HepG2 (cell line): ENCODE data around the gene SLCO3A1.

Experiments
- HIC2 ChIP-seq: sonication (generic); formaldehyde crosslinking; IDR thresholded peaks from 2 replicates; pipeline ENCODE4 v1.9.0; 2022; ENCODE audit warnings: low read depth, missing genetic modification reagents
- IRF9 ChIP-seq: sonication (generic); formaldehyde crosslinking; IDR thresholded peaks from 2 replicates; pipeline ENCODE4 v1.8.0; 2022; ENCODE audit warnings: missing genetic modification reagents, mild to moderate bottlenecking, borderline replicate concordance
- MEIS1 ChIP-seq: sonication (generic); formaldehyde crosslinking; IDR thresholded peaks from 2 replicates; pipeline ENCODE4 v1.9.0; 2021; ENCODE audit warnings: mild to moderate bottlenecking, missing genetic modification reagents, moderate library complexity, borderline replicate concordance
- TEAD2 ChIP-seq: sonication (generic); formaldehyde crosslinking; IDR thresholded peaks from 2 replicates; pipeline ENCODE4 v1.9.0; 2021; ENCODE audit warnings: missing genetic modification reagents
- ZNF121 ChIP-seq: sonication (generic); formaldehyde crosslinking; IDR thresholded peaks from 2 replicates; pipeline ENCODE4 v1.5.0; 2020; ENCODE audit warnings: mild to moderate bottlenecking, missing genetic modification reagents
- ZNF850 ChIP-seq: sonication (generic); formaldehyde crosslinking; conservative IDR thresholded peaks from 2 replicates; pipeline ENCODE4 v1.9.0; 2021; ENCODE audit warnings: mild to moderate bottlenecking, missing genetic modification reagents
- TF ChIP-seq, protein P1 (sequence below): sonication (generic); formaldehyde crosslinking; IDR thresholded peaks from 2 replicates; pipeline ENCODE4 v1.5.0; 2020; ENCODE audit warnings: mild to moderate bottlenecking, missing genetic modification reagents, moderate library complexity
- TF ChIP-seq, protein P2 (sequence below): sonication (generic); formaldehyde crosslinking; IDR thresholded peaks from 2 replicates; pipeline ENCODE4 v1.5.1; 2020; ENCODE audit warnings: mild to moderate bottlenecking, missing genetic modification reagents, borderline replicate concordance
- TF ChIP-seq, protein P3 (sequence below): sonication (generic); formaldehyde crosslinking; IDR thresholded peaks from 2 replicates; pipeline ENCODE4 v1.4.0; 2020; ENCODE audit warnings: missing genetic modification reagents

GRCh38 chr15:91992945-91993344 lies 139.4 kb downstream of the SLCO3A1 start:
- TF ChIP-seq IRF9 (no peak), ZNF850 (CRISPR knock-in tag) (no peak), ZNF121 (CRISPR knock-in tag) (no peak), TEAD2 (CRISPR knock-in tag) (no peak), HIC2 (CRISPR knock-in tag) (no peak), MEIS1 (no peak)
- TF ChIP-seq, protein P1, sequence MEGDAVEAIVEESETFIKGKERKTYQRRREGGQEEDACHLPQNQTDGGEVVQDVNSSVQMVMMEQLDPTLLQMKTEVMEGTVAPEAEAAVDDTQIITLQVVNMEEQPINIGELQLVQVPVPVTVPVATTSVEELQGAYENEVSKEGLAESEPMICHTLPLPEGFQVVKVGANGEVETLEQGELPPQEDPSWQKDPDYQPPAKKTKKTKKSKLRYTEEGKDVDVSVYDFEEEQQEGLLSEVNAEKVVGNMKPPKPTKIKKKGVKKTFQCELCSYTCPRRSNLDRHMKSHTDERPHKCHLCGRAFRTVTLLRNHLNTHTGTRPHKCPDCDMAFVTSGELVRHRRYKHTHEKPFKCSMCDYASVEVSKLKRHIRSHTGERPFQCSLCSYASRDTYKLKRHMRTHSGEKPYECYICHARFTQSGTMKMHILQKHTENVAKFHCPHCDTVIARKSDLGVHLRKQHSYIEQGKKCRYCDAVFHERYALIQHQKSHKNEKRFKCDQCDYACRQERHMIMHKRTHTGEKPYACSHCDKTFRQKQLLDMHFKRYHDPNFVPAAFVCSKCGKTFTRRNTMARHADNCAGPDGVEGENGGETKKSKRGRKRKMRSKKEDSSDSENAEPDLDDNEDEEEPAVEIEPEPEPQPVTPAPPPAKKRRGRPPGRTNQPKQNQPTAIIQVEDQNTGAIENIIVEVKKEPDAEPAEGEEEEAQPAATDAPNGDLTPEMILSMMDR (CRISPR knock-in tag): no peak
- TF ChIP-seq, protein P2, sequence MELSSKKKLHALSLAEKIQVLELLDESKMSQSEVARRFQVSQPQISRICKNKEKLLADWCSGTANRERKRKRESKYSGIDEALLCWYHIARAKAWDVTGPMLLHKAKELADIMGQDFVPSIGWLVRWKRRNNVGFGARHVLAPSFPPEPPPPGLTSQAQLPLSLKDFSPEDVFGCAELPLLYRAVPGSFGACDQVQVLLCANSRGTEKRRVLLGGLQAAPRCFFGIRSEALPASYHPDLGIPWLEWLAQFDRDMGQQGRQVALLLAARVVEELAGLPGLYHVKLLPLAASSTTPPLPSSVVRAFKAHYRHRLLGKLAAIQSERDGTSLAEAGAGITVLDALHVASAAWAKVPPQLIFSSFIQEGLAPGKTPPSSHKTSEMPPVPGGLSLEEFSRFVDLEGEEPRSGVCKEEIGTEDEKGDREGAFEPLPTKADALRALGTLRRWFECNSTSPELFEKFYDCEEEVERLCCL (CRISPR knock-in tag): no peak
- TF ChIP-seq, protein P3, sequence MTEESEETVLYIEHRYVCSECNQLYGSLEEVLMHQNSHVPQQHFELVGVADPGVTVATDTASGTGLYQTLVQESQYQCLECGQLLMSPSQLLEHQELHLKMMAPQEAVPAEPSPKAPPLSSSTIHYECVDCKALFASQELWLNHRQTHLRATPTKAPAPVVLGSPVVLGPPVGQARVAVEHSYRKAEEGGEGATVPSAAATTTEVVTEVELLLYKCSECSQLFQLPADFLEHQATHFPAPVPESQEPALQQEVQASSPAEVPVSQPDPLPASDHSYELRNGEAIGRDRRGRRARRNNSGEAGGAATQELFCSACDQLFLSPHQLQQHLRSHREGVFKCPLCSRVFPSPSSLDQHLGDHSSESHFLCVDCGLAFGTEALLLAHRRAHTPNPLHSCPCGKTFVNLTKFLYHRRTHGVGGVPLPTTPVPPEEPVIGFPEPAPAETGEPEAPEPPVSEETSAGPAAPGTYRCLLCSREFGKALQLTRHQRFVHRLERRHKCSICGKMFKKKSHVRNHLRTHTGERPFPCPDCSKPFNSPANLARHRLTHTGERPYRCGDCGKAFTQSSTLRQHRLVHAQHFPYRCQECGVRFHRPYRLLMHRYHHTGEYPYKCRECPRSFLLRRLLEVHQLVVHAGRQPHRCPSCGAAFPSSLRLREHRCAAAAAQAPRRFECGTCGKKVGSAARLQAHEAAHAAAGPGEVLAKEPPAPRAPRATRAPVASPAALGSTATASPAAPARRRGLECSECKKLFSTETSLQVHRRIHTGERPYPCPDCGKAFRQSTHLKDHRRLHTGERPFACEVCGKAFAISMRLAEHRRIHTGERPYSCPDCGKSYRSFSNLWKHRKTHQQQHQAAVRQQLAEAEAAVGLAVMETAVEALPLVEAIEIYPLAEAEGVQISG (CRISPR knock-in tag): no peak
